Renal pelvis (tissue), 4 donors: Measurements from ENCODE around the gene LRMDA. TPM values are rescaled to one million over a fixed set of nuclear protein-coding genes. Genes with fewer than 3 reads are reported as not detected.

Source experiments
- DNase-seq: peaks from one replicate; pipeline ENCODE4 v3.0.0-alpha.2; 2013
- polyA plus RNA-seq, 3 donors: library from polyadenylated mRNA; unstranded; fragments of 120-200 nt; gene quantifications; one replicate each; pipeline ENCODE4 v1.2.1, GENCODE V29; 2013; ENCODE audit not compliant: insufficient read length in 3 of 3

The LRMDA gene
- polyA plus RNA-seq, 3 donors, result 16.3 to 24.7 (median 22.1) TPM

DNA sequence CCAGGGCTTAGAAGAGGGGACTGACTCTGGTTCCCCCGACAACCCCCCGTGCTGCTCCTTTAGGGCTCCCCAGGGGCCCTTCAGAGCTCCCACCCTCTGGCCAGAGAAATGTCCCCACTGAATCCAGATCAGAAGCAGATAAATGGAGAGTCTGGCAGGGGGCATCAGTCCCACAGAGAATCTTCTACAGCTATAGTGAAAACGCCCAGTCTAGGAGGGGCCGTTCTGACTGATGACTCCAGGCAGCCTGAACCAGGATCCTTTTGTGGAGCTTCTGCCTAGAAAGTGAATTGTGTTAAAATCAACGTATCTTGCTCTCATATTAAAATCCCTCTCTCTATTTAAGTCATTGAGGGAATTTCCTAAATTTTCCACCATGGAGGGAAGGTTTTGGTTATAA, 471.4 kb downstream of the LRMDA start:
- no peak for DNase-seq

DNA sequence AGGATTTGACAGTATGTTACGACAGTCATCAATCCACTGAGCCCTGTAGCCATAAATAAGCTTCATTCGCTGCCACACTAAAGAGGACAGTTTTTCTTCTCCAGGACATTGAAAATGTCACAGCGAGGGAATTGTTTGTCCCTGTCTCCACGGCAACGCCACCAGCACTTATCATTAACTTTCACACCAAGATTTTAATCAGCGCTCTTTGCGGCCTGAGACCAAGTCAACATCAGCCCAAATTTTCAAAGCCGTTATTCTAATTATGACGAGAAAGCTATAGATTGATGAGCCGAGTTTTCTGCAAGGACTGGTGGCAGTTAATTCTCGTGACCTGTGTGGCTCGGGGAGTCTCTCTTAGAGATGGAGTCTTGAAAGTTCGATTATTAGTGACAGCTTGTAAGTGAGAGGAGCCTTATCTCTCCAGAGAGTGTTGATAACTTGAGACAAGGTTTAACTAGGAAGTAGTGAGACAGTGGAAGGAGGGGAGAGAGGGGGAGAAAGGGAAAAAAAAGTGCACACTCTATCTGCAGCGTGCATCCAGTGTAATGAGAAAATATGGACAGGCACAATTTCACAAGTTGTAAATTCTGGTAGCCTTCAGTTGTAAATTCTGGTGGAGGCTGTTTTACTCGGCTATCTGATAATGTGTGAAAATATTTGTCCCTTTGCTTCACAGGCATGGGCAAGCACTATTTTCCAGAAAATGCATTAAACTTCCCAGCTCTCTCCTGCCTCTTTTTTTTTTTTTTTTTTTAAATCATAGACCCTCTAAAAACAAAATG, 473.3 kb downstream of the LRMDA start:
- DNase-seq, result no peak

DNA sequence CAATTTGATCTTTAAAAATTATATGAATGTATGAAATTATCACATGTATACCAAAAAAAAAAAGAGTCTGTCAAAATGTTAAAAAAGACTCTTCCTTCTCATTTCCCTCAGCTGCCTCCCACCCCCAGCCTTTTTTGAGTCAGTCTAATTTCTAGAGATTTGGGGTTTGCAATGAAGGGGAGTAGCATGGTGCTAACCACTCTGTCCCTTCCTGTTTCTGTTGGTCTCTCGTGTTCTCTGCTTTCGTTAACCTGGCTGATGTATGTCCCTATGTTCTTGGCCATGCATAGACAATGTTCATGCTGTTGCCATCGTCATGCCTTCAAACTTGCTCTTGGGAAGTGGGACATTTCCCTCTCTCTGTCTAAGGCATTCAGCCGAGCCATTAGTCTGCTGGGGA, 474.1 kb downstream of the LRMDA start:
- no peak for DNase-seq

DNA sequence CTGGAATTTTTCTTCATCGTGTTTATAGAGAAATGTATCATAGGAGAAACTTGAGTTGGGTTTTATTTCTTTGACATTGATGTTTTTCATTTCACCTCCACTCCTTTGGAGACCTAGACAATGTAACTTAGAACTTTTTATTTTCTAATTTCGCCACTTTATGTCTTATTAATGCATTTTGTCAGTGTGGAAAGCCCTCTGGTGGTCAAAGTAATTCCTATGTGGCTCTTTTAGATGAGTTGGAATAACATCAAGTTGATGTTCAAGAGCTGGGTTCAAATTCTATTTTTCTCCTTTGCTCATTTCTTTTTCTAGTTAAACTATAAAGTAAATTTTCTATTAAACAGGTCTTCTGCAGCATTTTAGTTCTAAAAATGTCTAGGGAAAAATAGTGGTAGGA, 478.6 kb downstream of the LRMDA start:
- DNase-seq, result no peak

DNA sequence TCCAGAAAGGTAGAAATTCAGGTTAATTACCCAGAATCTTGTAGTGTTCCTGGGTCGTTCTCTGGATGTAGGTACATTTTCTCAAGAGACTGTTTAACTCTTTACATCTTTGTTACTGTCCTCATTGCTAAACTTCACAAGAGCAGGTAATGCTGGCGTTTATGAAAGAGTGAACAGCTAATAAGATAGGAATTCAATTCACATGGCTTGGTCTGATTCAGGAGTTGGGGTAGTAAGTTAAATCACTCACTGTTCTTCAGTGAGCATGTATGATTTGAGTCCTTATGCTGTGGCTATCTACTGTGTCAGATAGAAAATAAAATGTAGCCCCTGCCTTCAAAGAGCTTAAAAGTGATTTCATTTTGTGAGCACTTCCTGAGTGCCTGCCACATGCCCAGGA, 480.0 kb downstream of the LRMDA start:
- no peak for DNase-seq

DNA sequence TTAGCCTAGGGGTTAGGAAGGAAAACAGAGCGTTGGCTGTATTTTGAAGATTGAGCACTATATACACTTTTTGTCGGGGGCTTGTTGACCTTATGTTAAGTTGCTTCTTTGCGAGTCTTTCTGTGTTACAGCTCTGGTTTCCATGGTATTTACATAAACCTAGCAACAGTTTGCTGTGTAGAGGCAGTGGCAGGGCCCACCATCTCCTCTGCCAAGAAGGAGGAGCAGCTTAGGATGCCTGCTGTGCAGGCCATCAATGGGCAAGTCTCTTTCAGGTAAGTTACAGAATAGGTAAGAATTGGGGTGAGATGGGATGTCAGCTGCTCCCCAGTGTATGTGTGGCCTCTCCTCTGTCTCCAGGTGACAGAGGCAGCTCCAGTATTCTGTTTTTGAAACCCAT, 485.5 kb downstream of the LRMDA start:
- DNase-seq, result no peak

DNA sequence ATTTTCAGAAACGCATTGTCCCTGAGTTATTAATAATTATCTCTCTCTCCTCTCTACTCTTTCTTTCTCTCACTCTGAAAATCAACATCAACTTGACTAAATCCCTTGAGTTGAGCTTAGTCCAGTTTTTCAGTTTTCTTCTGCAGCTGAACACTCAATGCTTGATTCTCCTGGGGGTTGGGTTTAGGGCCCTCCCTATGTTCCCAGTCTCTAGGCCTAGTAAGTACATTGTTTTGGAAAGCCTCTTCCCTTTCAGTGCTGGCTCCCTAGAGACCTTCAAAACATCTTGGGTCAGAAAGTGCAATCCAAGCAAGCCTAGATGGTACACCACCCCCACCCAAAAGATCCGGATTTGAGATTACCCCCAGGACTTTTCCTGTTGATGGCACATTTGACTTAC, 488.5 kb downstream of the LRMDA start:
- DNase-seq, result no peak

DNA sequence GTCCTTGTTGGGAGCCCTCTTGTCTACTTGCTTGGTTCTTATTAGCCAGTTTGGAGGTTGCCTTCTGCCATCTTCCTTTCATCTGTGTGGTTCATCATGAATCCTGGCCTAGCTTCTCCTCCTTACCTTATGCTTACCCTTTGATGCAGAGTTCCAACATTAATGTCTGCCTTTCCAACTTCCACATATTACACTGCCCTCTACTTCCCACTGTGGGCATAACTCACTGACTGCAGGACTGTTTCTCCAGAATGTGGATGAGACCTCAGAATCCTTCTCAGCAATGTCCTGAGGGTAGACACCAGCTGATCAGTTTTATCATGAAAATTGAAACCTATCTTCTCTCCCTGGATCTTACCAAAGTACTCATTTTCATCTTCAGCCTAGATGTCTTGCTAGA, 491.0 kb downstream of the LRMDA start:
- no peak for DNase-seq

DNA sequence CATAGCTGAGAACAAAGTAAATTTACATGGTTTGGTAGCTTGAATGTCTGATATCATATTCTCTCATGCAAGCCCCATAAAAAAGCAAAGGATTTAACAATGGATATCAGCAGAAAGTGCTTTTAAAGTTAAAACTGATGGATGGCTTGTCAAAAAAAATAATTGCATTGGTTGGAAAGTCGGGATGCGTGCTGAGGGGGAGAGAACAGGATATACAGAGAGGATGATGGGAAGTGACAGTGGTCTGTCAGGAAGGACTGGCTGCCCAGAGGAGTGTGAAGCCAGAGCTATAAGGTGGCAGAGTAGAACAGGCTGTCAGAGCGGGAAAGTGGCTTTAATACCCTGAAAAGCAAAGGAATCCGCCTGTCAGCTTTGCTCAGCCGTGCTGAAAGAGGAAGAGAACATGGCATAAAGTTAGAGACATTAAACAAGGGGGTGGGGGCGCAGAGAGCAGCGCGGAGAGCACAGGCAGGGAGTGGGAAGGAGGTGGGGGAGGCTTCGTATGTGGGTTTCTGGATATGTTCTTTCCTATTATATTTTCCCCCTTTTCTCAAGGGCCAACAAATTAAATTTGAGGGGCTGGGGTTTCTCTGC, 493.0 kb downstream of the LRMDA start:
- no peak for DNase-seq

DNA sequence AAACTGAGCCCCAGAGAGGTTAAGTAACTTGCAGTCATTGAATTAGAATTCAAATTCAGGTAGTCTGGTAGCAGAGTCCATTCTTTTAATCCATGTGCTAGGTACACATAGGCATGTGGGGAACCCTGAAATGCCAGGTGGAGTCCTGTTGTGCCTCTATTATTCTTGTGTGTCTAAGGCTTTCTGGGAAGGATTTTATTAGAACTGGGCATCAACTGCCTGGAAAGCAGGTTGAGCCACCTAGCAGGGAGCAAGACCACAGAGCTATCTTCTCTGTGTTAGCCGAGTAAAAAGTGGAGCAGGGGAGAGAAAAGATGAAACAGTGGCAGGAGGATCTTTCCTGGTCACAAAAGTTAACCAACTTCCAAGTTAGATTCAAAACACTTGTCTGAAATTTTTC, 494.6 kb downstream of the LRMDA start:
- DNase-seq, result no peak

DNA sequence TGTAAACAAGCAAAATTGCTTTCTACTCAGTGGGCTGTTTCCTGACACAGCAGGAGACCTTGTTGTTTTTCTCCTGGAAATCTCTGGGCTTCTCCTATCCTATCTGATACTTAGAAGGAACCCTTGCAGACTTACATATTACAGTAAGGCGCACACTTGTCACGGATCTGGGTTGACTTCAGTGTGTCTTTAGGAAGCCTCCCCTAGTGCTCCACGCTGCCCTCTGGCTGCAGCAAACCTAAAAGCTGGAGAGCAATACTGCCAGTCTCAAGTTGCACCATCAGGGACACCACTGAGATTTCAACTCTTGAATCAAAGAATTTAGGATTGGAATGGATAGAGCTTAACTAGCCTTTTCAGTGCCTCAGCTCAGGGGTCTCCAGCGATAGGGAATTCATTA, 495.3 kb downstream of the LRMDA start:
- DNase-seq, result no peak

DNA sequence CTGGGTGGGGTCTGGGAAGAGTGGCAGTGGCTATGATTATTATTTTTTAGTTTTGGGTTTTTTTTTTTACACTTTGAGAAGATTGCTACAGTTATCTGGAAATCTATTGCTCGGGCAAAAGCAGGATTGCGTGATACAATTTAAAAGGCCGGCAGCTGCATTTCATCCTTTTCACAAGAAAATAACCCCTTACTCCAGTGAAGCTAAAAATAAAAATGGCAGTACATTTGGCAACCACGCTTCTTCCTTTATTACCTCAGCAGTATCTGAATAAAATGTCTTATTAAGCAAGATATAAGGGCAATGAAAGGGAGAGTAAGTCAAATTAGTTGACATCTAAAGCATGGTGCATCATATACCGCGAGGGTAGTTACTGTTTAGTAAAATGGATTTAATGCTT, 496.8 kb downstream of the LRMDA start:
- DNase-seq, result no peak

DNA sequence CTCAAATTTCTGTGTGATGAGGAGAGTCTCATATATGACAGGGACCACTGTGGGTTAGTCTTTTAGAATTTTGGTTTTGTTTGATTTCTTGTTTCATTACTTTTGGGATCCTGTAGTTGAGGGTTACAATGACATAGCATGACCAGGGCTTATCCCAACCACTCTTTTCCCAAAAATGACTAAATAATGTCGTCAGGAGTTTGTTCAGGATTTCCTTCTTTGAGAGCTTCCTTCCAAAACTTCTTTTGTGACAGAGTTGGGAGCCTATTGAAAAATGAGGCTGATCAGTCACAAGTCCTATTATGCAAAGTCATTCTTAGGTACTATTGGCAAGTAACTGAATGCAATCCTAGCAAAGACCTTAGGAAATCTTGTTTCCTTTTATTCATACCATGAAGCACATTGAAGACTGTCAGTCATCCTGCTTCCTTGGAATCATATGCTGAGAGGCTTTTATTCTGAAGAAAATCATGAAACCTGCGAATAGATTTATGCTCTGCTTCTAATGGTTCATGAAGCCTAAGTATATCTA, 498.3 kb downstream of the LRMDA start:
- DNase-seq, result no peak

DNA sequence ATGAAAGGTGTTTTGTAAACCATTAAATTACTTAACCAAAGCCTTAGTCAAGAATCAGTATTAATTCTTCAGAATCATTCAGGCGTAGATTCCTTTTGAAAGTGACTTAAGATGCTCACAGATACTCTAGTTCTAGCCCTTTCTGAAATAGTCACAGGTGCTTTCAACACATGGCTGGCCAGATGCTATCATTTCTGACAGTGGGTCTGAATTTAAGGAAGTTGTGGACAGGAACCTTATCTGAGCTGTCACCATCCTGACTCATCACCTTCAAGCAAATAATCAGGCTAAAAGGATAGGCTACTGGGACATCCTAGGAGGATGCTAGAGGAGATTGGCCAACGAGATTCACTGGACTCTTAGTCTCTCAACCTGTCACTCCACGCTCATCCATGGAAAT, 501.5 kb downstream of the LRMDA start:
- no peak for DNase-seq

DNA sequence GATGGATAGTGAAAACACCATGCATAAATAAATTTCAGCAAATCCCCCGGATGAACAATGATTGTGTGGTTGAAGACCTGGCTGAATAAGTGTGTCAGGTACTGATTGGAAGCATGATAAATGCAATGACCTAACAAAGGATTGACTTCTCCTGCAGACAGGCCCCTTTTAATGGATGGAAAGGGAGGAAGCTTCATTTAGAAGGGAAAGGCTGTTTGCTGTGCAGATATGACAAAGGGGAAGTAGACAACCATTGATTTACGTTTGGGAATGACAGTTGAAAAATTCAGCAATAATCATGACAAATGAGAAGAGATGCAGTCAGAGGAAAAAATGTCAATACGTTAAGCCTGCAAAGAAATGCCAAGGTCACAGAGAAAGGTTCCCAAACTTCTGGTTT, 503.8 kb downstream of the LRMDA start:
- no peak for DNase-seq

DNA sequence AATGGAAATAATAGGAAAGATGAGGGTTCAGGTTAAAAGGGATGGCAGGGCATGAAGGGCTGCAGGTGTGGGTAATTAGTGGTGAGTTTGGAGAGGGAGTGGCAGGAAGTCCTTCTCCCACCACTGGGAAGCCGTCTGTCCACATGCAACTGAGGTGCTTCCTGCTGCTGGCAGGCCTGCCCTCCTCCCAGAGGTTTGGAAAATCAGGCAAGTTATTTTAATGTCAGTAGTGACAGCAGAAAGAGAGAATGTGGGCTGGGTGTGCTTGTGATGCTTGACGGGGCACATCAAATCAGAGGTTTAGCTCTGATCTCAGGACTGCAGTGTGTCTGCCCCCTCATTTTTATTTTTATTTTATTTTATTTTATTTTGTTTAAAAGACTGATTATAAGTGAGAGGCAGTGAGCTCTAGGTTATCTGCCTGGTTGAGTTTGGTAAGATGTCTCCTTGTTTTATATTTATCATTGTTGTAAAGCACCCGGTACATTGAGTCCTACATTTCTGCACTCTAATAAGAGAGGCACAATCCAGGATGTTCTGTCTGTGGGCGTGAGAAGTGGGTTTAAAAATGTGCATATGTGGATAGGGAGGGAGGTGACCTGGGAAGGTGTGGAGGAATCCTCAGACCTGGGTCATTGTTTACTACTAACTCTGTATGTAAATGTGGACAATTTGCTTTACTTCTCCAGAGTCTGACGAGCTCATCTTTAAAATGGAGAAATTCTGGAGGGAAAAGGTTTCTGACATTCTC, 504.4 kb downstream of the LRMDA start:
- DNase-seq, result no peak

DNA sequence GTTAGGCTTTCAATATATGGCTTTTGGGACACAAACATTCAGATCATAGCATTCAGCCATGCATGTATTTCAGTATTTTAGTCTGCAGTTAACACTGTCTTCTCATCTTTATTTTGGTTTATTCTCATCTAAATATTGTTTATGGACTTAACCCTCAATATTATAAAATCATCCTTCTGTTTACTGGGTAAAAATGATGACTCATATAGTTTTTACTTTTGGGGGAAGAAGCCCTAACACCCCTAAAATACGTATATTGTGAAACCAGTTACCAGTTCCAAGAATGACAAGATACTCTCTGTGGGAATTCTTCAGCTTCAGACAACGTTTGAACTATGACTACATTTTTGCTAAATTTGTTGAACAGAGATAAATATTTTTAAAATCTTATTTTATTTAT, 505.4 kb downstream of the LRMDA start:
- no peak for DNase-seq

DNA sequence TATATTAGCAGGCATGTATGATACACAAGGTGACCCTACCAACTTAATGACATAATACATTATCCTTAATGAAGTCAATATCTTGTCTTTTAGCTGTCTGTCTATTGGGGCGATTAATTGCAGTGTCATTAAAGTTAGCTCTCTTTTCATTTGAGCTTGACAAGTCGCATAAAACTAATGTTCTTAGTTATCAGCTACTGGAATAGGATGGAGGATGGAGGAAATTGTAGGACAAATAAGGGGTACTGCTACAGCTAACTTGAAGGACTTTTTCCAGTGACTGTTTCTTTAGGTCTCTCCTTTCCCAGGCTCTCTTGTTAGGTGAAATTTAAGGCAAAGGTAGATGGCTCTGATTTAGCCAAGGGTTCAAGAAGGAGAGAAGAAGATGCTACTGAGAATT, 506.4 kb downstream of the LRMDA start:
- DNase-seq, result no peak

DNA sequence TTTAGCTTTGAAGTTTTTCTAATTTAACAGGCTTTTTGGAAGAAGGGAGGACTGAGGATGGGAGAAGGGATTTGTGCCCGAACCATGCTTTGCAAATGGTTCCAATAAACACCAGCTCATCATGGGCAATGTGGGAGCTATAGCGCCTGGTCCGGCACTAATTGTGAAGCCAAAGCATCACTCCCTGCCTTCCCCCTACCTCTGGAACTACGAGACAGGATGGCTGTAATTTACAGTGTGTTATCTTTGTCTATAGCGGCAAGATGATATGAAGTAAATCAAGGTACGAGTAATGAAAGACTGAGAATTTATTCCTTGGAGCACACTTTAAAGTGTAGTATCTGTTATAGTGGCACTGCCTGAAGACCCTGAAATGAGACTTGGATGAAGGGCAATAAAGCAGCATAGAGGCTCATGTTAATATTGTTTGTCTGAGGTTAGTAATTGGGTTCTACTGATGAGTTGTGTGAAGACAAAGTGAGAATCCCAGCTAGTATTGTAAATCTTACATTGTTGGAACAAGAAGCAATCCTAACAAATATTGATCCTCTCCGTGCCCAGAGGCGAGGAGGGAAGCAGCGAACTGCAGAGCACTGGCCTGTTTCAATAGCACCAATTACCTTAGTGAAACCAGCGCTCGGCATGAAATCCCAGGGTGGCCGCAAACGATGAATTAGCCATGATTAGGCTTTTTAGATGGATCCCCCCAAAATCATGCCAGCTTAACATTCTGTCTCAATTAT, 507.1 kb downstream of the LRMDA start:
- DNase-seq, result no peak

DNA sequence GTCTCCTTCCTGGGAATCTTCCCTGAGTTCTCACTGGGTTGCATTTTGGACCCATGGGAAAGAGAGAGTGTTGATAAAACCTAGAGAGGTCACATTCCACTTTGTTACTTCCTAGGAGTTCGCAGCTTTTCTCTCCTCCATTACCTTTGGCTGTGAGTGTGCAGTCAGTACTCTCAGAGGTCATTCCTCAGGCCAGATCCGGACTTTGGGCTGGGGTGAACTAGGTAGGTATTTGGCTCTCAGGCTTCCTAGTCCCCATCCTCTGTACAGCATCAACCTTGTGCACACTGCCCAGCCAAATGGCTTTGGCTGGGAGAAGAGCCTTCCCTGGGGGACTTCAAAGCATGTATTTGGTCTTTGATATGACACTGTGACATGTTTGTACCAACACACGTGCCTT, 508.1 kb downstream of the LRMDA start:
- no peak for DNase-seq

DNA sequence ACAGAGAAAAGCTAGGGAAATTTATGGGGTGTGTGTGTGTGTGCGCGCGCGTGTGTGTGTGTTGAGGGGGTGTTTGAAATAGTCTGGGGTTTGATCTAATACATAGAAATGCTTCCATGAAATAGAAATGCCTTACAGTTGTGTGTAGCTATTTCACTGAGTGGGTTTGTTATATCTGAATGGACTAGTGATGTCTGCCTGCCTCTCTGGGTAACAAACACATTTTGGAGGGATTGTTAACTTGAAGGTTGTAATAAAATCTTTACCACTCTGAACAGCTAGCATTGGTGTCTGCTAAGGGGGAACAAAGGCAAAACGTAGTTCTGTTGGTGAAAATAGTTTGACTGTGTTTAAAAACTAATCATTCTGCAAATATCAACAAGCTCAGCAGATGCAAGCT, 509.3 kb downstream of the LRMDA start:
- no peak for DNase-seq

DNA sequence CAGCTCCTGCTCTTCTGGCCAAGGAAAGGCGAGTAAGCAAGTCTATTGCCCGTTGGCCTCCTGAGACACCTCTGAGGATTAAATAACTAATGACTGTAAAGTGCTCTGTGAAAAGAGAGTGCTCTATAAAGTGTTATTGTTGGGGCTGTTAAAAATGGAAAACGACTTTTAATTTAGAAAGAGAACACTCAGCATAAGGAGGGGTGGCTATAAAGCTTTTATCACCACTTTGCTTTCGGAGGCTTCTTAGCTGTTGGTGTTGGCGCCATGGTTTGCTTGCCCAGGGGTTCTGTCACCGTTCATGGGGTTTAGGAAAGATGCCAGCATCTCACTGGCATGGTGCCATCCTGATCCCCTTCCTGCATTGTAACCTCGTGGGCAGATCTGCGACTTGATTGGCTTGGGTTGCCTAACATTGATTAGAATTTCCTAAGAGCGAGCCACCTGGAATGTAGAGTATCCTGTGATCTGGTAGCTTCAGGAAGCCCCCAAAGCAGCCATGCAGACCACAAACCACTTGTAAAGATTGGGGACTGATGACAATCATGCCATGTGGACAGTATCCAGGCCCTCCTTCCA, 509.9 kb downstream of the LRMDA start:
- DNase-seq, result no peak
